ENCODE results near the gene AMPD3. TPM values are rescaled to one million over a fixed set of nuclear protein-coding genes. Genes with fewer than 3 reads are reported as not detected.

The AMPD3 gene
- polyA plus RNA-seq, 1 donor from 2014 or later = not detected

DNA sequence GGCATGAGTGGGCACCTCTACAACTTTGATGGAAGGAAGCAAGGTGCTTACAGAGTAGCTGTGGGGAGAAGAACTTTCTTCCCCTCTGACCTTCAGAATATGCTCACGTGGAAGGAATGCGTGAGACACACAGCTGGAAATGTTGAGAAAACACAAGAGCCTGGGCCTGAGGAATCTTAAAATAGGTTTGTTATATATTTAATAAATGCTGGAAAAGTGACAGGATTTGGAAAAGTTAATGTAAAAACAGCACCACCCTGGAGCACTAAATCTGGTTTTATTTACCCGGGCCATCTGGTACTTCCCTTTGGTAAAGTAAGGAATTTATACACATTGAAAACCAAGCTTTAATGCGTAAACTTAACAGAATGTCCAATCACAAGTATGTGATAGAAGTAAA lies 14.0 kb upstream of the AMPD3 start:
- no peak overlapping the region for H3K27ac ChIP-seq (ENCODE audit: low read length)
- no peak overlapping the region for H3K4me2 ChIP-seq (ENCODE audit: low read length)
- H3K36me3 ChIP-seq (ENCODE audit: insufficient read depth, low read length) = no peaks in the 10 kb centered on the region
- H2AFZ ChIP-seq (ENCODE audit: low read depth, low read length) = no peak overlapping the region
- no peaks in the 10 kb centered on the region for H3F3A ChIP-seq (ENCODE audit: insufficient read depth, low read length, poor library complexity, severe bottlenecking)
- no peaks in the 10 kb centered on the region for H3K27me3 ChIP-seq (ENCODE audit: insufficient read depth, low read depth, low read length)
- TF ChIP-seq POLR2AphosphoS5 (IDR thresholded peaks at IDR 0.05) = no peak
- TF ChIP-seq, protein P1, sequence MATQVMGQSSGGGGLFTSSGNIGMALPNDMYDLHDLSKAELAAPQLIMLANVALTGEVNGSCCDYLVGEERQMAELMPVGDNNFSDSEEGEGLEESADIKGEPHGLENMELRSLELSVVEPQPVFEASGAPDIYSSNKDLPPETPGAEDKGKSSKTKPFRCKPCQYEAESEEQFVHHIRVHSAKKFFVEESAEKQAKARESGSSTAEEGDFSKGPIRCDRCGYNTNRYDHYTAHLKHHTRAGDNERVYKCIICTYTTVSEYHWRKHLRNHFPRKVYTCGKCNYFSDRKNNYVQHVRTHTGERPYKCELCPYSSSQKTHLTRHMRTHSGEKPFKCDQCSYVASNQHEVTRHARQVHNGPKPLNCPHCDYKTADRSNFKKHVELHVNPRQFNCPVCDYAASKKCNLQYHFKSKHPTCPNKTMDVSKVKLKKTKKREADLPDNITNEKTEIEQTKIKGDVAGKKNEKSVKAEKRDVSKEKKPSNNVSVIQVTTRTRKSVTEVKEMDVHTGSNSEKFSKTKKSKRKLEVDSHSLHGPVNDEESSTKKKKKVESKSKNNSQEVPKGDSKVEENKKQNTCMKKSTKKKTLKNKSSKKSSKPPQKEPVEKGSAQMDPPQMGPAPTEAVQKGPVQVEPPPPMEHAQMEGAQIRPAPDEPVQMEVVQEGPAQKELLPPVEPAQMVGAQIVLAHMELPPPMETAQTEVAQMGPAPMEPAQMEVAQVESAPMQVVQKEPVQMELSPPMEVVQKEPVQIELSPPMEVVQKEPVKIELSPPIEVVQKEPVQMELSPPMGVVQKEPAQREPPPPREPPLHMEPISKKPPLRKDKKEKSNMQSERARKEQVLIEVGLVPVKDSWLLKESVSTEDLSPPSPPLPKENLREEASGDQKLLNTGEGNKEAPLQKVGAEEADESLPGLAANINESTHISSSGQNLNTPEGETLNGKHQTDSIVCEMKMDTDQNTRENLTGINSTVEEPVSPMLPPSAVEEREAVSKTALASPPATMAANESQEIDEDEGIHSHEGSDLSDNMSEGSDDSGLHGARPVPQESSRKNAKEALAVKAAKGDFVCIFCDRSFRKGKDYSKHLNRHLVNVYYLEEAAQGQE (IDR thresholded peaks at IDR 0.05; ENCODE audit: borderline replicate concordance) = no peak
- TF ChIP-seq TAF1 (IDR thresholded peaks at IDR 0.05; ENCODE audit: low read depth) = no peak
- no peak for TF ChIP-seq SMC3 (conservative IDR thresholded peaks at IDR 0.05; ENCODE audit: poor library complexity)
- no peak for TF ChIP-seq RAD21 (conservative IDR thresholded peaks at IDR 0.05)
- TF ChIP-seq EP300 (conservative IDR thresholded peaks at IDR 0.05; ENCODE audit: poor library complexity, severe bottlenecking) = no peak
- TF ChIP-seq MXI1 (conservative IDR thresholded peaks at IDR 0.05; ENCODE audit: poor library complexity, severe bottlenecking) = no peak
- no peak for TF ChIP-seq EZH2 (IDR thresholded peaks at IDR 0.05; ENCODE audit: borderline replicate concordance, insufficient read depth, low read length, poor library complexity, severe bottlenecking)
- TF ChIP-seq, protein P2, sequence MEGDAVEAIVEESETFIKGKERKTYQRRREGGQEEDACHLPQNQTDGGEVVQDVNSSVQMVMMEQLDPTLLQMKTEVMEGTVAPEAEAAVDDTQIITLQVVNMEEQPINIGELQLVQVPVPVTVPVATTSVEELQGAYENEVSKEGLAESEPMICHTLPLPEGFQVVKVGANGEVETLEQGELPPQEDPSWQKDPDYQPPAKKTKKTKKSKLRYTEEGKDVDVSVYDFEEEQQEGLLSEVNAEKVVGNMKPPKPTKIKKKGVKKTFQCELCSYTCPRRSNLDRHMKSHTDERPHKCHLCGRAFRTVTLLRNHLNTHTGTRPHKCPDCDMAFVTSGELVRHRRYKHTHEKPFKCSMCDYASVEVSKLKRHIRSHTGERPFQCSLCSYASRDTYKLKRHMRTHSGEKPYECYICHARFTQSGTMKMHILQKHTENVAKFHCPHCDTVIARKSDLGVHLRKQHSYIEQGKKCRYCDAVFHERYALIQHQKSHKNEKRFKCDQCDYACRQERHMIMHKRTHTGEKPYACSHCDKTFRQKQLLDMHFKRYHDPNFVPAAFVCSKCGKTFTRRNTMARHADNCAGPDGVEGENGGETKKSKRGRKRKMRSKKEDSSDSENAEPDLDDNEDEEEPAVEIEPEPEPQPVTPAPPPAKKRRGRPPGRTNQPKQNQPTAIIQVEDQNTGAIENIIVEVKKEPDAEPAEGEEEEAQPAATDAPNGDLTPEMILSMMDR (IDR thresholded peaks at IDR 0.05; ENCODE audit: poor library complexity, severe bottlenecking) = no peak
- no peak overlapping the region for H3K9ac ChIP-seq (ENCODE audit: low read length)
- no peak overlapping the region for H3K4me3 ChIP-seq (ENCODE audit: low read length)
- H3K79me2 ChIP-seq (replicated peaks; ENCODE audit: insufficient read depth, low read length) = no peaks in the 10 kb centered on the region
- H4K20me1 ChIP-seq (ENCODE audit: insufficient read depth) = no peaks in the 10 kb centered on the region
- no peaks in the 10 kb centered on the region for H3K9me3 ChIP-seq (ENCODE audit: low read length)
- no peaks in the 10 kb centered on the region for H3K9me2 ChIP-seq (ENCODE audit: insufficient read depth, low read length)

DNA sequence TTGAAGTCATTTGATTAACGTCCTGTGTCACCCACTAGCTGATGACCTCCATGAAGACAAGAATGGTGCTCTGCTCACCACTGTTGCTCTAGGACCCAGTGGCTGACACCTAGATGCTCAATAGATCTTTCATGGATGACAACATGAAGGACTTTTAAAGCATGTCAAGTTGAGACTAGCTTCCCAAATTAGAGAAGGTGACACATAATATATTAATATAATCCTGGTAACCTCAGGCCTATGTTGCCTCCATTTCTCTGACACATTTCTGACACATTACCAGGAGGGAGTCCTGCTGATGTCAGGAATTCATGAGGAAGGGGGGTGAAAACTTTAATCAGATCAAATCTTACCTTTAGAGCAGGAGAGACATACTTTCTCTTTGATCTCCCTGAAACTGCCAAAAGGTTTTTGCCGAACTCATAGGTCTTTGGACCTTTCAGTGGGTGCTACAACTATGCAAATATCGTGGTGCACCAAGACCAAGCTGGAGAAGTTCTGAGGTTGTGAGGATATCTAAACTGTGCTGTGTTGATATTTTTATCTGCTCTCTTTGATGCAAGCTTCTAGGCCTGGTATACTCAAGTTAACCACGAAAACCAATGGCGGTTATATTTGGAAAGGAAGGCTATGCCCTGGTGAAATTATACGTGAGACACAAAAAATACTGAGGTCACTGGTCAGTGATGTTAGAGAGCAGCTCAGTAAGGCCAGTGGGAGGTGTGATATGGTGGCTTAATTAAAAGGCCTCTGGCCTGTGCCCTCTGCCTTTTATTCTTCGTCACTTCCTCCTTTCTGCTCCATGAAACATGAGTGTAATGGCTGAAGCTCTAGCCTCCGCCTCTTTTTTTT lies 13.2 kb upstream of the AMPD3 start:
- Histone ChIP-seq H3K27ac (ENCODE audit: low read length) (no peak overlapping the region), H3K36me3 (ENCODE audit: insufficient read depth, low read length) (no peaks in the 10 kb centered on the region), H3K4me3 (ENCODE audit: low read length) (no peak overlapping the region), H3K9ac (ENCODE audit: low read length) (no peak overlapping the region), H4K20me1 (ENCODE audit: insufficient read depth) (no peaks in the 10 kb centered on the region), H3F3A (ENCODE audit: insufficient read depth, low read length, poor library complexity, severe bottlenecking) (no peaks in the 10 kb centered on the region), H3K27me3 (ENCODE audit: insufficient read depth, low read depth, low read length) (no peaks in the 10 kb centered on the region), H3K9me3 (ENCODE audit: low read length) (no peaks in the 10 kb centered on the region), H3K9me2 (ENCODE audit: insufficient read depth, low read length) (no peaks in the 10 kb centered on the region), H3K79me2 (replicated peaks; ENCODE audit: insufficient read depth, low read length) (no peaks in the 10 kb centered on the region), H3K4me2 (ENCODE audit: low read length) (no peak overlapping the region), H2AFZ (ENCODE audit: low read depth, low read length) (no peak overlapping the region)
- TF ChIP-seq TAF1 (IDR thresholded peaks at IDR 0.05; ENCODE audit: low read depth) (no peak), SMC3 (conservative IDR thresholded peaks at IDR 0.05; ENCODE audit: poor library complexity) (no peak), EZH2 (IDR thresholded peaks at IDR 0.05; ENCODE audit: borderline replicate concordance, insufficient read depth, low read length, poor library complexity, severe bottlenecking) (no peak)
- TF ChIP-seq, protein P2 (IDR thresholded peaks at IDR 0.05; ENCODE audit: poor library complexity, severe bottlenecking) = no peak

All from neural cell (in vitro differentiated cells).